Measurements from ENCODE around the gene MAP3K14.
A peak's percentile ranks its signal among the peaks of the same experiment; 100 is the strongest.

Gene MAP3K14

DNA sequence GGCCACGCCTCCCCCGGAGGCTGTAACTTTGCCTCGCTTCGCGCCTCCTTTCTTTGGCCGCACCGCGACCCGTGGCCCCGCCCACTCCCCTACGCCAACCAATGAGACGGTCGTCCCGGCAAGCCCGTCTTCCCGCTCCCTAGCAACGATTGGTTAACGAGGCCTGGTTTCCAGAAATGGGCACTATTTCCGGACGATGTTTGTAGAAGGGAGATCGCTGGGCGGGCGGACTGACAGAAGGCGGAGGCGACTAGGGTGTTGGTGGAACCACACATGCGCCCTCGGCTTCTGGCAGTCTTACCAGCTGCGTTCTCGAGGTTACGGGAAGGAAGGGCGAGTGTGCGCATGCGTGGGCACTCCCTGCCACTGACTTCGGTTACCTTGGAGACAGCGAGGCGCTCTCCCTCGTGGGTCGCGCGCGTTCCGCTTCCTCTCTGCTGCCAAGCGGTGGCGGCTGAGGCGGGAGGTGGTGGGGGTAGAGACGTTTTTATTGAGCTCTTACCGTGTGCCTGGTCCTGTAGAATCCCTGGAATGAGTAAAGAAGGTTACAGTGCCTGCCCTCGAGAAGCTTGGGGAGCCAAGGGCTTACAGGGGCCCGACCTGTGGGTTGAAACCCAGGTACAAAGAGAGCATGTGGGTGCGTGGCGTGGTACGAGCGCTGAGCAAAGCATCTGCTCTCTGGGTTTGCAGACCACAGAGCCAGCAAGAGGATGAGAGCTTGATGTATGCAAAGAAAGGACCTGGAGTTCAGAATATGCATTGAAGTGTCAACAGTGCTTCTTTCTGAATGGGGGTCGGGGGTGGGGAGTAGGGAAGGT lies 500 bp upstream of the MAP3K14 start:
- Histone ChIP-seq H3K36me3 (ENCODE audit: control insufficient read depth in 5 of 5, insufficient read depth in 5 of 5, low read length in 5 of 5) (no peaks in the 10 kb centered on the region), H3K4me1 (ENCODE audit: control insufficient read depth in 5 of 5, insufficient read depth in 5 of 5, low read length in 5 of 5) (peaks cover 8 to 63% (median 59%) of the 10 kb centered on the region in 5 donors), H3K27me3 (ENCODE audit: control insufficient read depth in 5 of 5, insufficient read depth in 4 of 5, low read length in 5 of 5) (no peaks in the 10 kb centered on the region), H3K27ac (ENCODE audit: low read depth, low read length) (peak overlapping the region; percentile 85), H3K4me3 (ENCODE audit: low read depth in 1 of 5, low read length in 5 of 5) (peak overlapping the region; percentile 52 to 91 (median 82)), H3K9me3 (ENCODE audit: control insufficient read depth in 5 of 5, low read length in 5 of 5) (no peaks in the 10 kb centered on the region), H3K9ac (ENCODE audit: low read length in 5 of 5) (peak overlapping the region; percentile 42 to 84 (median 68))

DNA sequence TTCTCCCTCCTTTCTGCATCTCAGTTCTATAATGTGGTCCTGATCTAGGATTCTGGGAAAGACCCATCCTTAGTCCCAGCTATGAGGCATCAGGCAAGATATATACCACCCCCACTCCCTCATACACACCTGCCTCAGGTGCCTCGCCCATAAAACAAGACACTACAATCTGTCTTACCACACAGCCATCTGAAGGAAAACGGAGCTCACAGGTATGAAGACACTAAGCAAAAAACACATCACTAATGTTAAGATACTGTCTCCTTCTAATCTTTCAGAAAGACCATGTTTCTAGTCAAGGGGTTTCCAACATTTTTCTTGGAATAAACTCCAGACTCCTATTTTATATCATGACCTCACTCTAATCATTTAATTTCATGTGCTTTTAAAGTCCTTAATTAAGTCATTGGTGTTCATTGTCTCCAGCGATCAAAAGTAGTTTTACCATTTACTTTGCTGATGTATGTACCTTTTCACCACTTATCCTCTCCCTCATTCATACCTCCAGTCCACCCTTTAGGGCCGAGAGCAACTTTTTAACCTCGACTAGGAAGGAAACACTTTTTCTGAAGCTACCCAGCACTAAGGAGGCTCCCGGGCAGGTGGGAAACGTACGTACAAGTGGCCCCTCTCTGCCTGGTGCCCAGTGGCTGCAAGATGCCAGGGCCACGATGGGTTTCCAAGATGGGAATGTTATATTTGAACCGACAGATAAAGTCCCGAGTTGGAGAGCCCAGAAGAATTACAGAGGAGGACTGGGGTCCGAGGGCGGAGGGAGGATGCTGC lies 979 bp downstream of the MAP3K14 start:
- Histone ChIP-seq H3K27me3 (ENCODE audit: control insufficient read depth in 5 of 5, insufficient read depth in 4 of 5, low read length in 5 of 5) (no peaks in the 10 kb centered on the region), H3K4me1 (ENCODE audit: control insufficient read depth in 5 of 5, insufficient read depth in 5 of 5, low read length in 5 of 5) (peaks cover 5 to 70% (median 68%) of the 10 kb centered on the region in 5 donors), H3K9ac (ENCODE audit: low read length in 5 of 5) (peak overlapping the region; percentile 67 to 83 (median 81)), H3K36me3 (ENCODE audit: control insufficient read depth in 5 of 5, insufficient read depth in 5 of 5, low read length in 5 of 5) (no peaks in the 10 kb centered on the region), H3K27ac (ENCODE audit: low read depth, low read length) (peak overlapping the region; percentile 85), H3K9me3 (ENCODE audit: control insufficient read depth in 5 of 5, low read length in 5 of 5) (no peaks in the 10 kb centered on the region), H3K4me3 (ENCODE audit: low read depth in 1 of 5, low read length in 5 of 5) (peak overlapping the region; percentile 68 to 91 (median 87))

DNA sequence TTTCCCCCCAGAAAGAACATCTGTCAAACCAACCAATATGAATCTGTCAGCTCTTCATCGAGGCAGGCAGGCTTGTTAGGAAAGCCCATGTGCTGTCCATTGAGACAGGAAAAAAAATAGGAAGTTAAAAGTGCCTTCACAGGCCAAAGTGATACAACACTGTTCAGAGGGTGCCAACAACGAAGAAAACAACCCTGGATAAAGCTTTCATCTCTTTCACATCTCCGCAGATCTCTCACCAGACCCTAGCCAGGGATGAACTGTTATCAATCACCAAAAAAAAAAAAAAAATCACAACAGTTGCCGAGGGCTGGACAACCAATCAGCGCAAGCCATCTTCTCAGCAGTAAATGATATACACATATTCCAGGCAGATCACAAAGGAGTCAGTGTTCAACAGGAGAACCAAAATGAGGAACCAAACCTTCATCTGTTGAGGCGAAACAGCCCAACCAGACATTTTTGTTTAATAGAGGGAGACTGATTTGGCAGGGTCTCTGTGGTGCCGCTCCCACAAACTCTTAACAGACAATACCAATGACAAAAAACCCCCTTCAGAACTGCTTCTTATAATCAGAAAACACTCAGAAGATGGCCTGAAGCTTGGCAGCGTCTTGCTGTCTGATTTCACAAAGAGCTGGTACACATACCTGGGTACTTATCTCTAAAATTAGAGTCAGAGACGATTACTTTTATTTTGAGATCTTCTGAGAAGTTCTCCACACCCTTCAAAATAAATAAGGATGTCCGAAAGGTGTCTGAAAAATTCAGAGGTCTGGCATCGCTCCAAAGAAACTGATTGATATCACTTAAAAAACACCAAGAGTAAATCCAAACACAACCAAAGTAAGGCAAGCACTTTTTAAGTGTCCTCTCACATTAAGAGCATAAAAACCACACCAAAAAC lies 1.8 kb downstream of the MAP3K14 start:
- H3K9ac ChIP-seq (ENCODE audit: low read length in 5 of 5), result peak overlapping the region in 4 of 5 donors; percentile 36 to 81 (median 64)
- peak overlapping the region; percentile 85 for H3K27ac ChIP-seq (ENCODE audit: low read depth, low read length)
- H3K4me1 ChIP-seq (ENCODE audit: control insufficient read depth in 5 of 5, insufficient read depth in 5 of 5, low read length in 5 of 5), result peaks cover 10 to 71% (median 70%) of the 10 kb centered on the region in 5 donors
- H3K9me3 ChIP-seq (ENCODE audit: control insufficient read depth in 5 of 5, low read length in 5 of 5), result no peaks in the 10 kb centered on the region
- H3K4me3 ChIP-seq (ENCODE audit: low read depth in 1 of 5, low read length in 5 of 5), result peak overlapping the region; percentile 68 to 91 (median 87)
- H3K27me3 ChIP-seq (ENCODE audit: control insufficient read depth in 5 of 5, insufficient read depth in 4 of 5, low read length in 5 of 5), result no peaks in the 10 kb centered on the region
- H3K36me3 ChIP-seq (ENCODE audit: control insufficient read depth in 5 of 5, insufficient read depth in 5 of 5, low read length in 5 of 5), result no peaks in the 10 kb centered on the region

DNA sequence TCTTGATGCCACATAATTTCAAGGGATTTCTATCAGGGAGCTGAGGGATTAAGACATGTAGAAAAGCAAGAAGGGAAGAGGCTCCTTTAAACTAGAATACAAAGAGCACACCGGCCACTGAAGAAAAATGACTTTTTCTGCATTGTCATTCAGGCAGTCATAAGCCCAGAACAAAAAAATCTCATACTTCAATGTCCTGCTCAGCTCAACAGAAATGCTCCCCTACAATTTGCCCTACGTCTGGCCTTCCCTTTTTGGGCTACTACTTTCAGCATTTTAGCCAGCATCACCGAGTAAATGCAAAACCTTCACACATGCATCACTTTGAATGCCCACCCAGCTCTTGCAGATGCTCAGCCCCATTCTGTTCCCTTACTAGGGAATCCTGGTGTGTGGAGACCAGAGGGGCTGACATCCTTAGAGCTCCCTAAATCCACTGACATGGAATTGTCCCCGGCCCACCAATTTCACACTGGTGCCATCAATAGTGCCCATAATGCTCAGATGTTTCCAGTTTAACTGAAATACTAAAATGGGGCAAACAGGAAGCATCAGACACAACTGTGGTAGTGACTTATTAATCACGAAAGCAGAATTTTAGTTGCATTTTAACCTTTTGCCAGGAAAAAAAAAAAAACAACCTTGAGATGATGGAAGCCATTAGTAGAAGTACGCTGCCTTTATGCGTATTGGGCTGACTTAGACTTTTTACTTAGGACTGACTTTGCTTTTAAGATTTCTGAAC lies 2.7 kb downstream of the MAP3K14 start:
- Histone ChIP-seq H3K9ac (ENCODE audit: low read length in 5 of 5) (peak overlapping the region in 1 of 5 donors; percentile 20), H3K27ac (ENCODE audit: low read depth, low read length) (no peak overlapping the region), H3K9me3 (ENCODE audit: control insufficient read depth in 5 of 5, low read length in 5 of 5) (no peaks in the 10 kb centered on the region), H3K4me1 (ENCODE audit: control insufficient read depth in 5 of 5, insufficient read depth in 5 of 5, low read length in 5 of 5) (peaks cover 10 to 78% (median 77%) of the 10 kb centered on the region in 5 donors), H3K27me3 (ENCODE audit: control insufficient read depth in 5 of 5, insufficient read depth in 4 of 5, low read length in 5 of 5) (no peaks in the 10 kb centered on the region), H3K36me3 (ENCODE audit: control insufficient read depth in 5 of 5, insufficient read depth in 5 of 5, low read length in 5 of 5) (peaks cover 0 to 3% (median 1%) of the 10 kb centered on the region in 5 donors), H3K4me3 (ENCODE audit: low read depth in 1 of 5, low read length in 5 of 5) (peak overlapping the region in 3 of 5 donors; percentile 87 to 91 (median 87))

DNA sequence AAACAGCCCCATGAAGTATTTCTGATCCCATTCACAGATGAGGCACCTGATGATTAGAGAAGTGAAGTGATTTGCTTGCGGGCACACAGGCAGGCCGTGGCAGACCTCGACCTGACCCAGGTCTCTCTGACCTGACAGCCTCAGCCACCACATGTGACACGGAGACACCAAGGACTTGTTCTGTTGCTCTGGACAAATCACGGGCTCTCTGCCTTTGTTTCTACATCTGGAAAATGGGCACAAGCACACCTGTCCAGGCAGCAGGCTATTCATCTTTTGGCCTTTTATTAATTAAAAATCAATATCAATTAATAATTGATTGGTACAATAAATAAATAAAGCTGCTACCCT lies 3.4 kb downstream of the MAP3K14 start:
- no peaks in the 10 kb centered on the region for H3K27me3 ChIP-seq (ENCODE audit: control insufficient read depth in 5 of 5, insufficient read depth in 4 of 5, low read length in 5 of 5)
- no peaks in the 10 kb centered on the region for H3K9me3 ChIP-seq (ENCODE audit: control insufficient read depth in 5 of 5, low read length in 5 of 5)
- peaks cover 10 to 86% (median 81%) of the 10 kb centered on the region in 5 donors for H3K4me1 ChIP-seq (ENCODE audit: control insufficient read depth in 5 of 5, insufficient read depth in 5 of 5, low read length in 5 of 5)
- H3K36me3 ChIP-seq (ENCODE audit: control insufficient read depth in 5 of 5, insufficient read depth in 5 of 5, low read length in 5 of 5), result peaks cover 0 to 3% (median 2%) of the 10 kb centered on the region in 5 donors
- H3K27ac ChIP-seq (ENCODE audit: low read depth, low read length), result peak overlapping the region; percentile 33
- H3K9ac ChIP-seq (ENCODE audit: low read length in 5 of 5), result no peak overlapping the region
- no peak overlapping the region for H3K4me3 ChIP-seq (ENCODE audit: low read depth in 1 of 5, low read length in 5 of 5)

DNA sequence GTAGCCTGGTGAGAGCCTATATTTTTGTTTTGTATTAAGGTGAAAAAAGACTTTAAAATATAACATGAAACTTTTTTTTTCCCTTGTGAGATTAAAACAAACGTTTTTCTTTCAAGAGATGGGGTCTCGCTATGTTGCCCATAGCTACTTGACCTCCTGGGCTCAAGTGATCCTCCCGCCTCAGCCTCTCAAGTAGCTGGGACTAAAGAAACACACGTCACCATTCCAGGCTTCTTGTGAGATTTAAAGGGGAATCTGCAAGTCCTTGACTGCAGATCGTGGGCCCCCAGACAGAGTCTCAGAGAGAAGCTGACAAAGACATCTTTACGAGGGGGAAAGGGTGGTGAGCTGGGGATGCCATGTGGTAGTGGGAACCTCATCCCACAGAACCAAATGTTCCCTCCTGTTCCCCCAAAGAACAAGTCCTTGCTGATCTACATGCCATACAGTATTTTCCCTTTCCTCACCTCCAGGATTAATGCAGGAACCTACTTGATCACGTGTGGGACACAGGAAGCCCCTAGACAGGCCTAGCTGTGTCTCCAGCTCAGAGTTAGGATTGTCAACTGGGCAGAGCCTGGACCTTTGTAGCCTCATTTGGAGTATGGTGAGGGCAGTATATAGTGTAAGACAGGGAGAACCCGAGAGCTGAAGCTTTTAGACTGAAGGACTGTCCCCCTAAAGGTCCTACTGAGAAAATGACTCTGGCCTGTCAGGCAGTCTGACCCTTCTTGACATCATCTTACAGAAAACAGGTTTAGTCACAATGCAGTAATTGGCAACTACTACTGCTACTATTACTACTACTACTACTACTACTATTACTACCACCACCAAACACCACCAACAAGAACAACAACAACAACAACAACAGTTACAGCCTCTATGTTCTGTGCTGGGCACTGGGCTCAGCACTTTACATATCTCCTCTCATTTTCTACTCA lies 4.1 kb downstream of the MAP3K14 start:
- Histone ChIP-seq H3K9ac (ENCODE audit: low read length in 5 of 5) (peak overlapping the region in 4 of 5 donors; percentile 36 to 59 (median 48)), H3K27ac (ENCODE audit: low read depth, low read length) (peak overlapping the region; percentile 33), H3K4me1 (ENCODE audit: control insufficient read depth in 5 of 5, insufficient read depth in 5 of 5, low read length in 5 of 5) (peaks cover 10 to 89% (median 84%) of the 10 kb centered on the region in 5 donors), H3K36me3 (ENCODE audit: control insufficient read depth in 5 of 5, insufficient read depth in 5 of 5, low read length in 5 of 5) (peaks cover 0 to 3% (median 2%) of the 10 kb centered on the region in 5 donors), H3K27me3 (ENCODE audit: control insufficient read depth in 5 of 5, insufficient read depth in 4 of 5, low read length in 5 of 5) (no peaks in the 10 kb centered on the region), H3K4me3 (ENCODE audit: low read depth in 1 of 5, low read length in 5 of 5) (peak overlapping the region in 3 of 5 donors; percentile 4 to 53 (median 23)), H3K9me3 (ENCODE audit: control insufficient read depth in 5 of 5, low read length in 5 of 5) (no peaks in the 10 kb centered on the region)

DNA sequence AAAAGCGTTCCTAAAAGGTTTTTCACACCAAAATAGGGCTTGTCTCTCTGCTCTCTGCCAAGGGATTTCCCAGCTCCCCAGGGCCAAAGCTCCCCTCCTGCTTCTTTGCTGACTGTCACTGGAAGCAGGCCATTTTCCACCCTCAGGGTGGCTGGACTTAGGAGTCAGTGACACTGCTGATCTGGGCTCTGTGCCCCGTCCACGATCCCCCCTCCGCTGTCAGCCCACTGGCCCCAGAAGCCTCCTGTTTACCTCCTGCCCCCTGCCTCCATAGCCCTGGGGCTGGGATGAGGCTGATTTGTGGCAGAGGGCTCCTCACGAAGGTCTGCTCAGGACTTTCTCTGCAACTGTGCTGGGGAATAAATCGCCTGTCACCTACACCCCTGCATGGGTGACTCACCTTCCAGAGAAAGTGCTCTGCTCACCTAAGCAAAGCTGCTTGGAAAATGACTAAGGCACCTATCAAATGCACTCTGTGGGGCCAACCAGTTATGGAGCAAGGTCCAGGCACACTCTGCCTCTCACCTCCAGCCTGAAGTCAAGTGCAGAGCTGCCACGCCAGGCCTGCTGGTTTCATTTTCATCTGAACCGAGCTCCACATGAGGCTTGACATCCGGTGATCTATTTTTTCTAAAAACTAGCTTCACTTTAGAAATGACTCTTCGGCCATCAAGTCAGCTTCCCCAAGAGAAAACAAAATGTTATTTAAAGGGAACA lies 4.9 kb downstream of the MAP3K14 start:
- Histone ChIP-seq H3K9me3 (ENCODE audit: control insufficient read depth in 5 of 5, low read length in 5 of 5) (no peaks in the 10 kb centered on the region), H3K27me3 (ENCODE audit: control insufficient read depth in 5 of 5, insufficient read depth in 4 of 5, low read length in 5 of 5) (no peaks in the 10 kb centered on the region), H3K27ac (ENCODE audit: low read depth, low read length) (peak overlapping the region; percentile 33), H3K36me3 (ENCODE audit: control insufficient read depth in 5 of 5, insufficient read depth in 5 of 5, low read length in 5 of 5) (peaks cover 0 to 3% (median 2%) of the 10 kb centered on the region in 5 donors), H3K4me1 (ENCODE audit: control insufficient read depth in 5 of 5, insufficient read depth in 5 of 5, low read length in 5 of 5) (peaks cover 12 to 93% (median 86%) of the 10 kb centered on the region in 5 donors), H3K4me3 (ENCODE audit: low read depth in 1 of 5, low read length in 5 of 5) (peak overlapping the region in 4 of 5 donors; percentile 35 to 54 (median 46)), H3K9ac (ENCODE audit: low read length in 5 of 5) (peak overlapping the region; percentile 14 to 71 (median 47))

DNA sequence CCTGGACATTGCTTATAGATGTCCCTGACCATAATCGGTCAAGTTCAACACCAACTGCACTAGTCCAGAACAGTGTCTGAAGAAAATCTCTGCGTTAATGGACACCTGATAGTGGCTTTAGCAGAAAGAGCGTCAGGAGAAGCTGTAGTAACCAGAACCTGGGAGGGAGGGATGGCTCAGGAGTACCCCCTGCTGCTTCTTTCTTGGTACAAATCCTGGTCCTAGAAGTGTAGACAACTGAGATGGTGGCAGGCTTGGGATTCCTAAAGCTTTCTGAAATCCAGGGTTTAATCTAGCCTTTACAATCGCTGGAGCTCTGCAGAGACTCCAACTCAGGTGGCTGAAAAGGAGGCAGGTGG lies 5.4 kb downstream of the MAP3K14 start:
- peaks cover 0 to 3% (median 2%) of the 10 kb centered on the region in 5 donors for H3K36me3 ChIP-seq (ENCODE audit: control insufficient read depth in 5 of 5, insufficient read depth in 5 of 5, low read length in 5 of 5)

More for the DNA sequence above, 5.4 kb downstream of the MAP3K14 start:
- H3K27me3 ChIP-seq (ENCODE audit: control insufficient read depth in 5 of 5, insufficient read depth in 4 of 5, low read length in 5 of 5), result no peaks in the 10 kb centered on the region
- peak overlapping the region in 2 of 5 donors; percentile 59 to 71 for H3K9ac ChIP-seq (ENCODE audit: low read length in 5 of 5)
- peaks cover 12 to 98% (median 91%) of the 10 kb centered on the region in 5 donors for H3K4me1 ChIP-seq (ENCODE audit: control insufficient read depth in 5 of 5, insufficient read depth in 5 of 5, low read length in 5 of 5)
- peak overlapping the region in 1 of 5 donors; percentile 53 for H3K4me3 ChIP-seq (ENCODE audit: low read depth in 1 of 5, low read length in 5 of 5)
- no peaks in the 10 kb centered on the region for H3K9me3 ChIP-seq (ENCODE audit: control insufficient read depth in 5 of 5, low read length in 5 of 5)
- H3K27ac ChIP-seq (ENCODE audit: low read depth, low read length), result peak overlapping the region; percentile 33

All from subcutaneous abdominal adipose tissue (tissue), 5 donors.